A673 (cell line): ENCODE results near the gene THSD7B.

ENCODE experiments used
- EZH2 ChIP-seq: fragments of 200-600 bp; sonication (generic); IDR thresholded peaks from 2 replicates; pipeline ENCODE4 v1.6.1; 2017; ENCODE audit warnings: borderline replicate concordance, low read depth, mild to moderate bottlenecking, mixed read lengths, antibody characterized with exemption, low read length; ENCODE audit not compliant: poor library complexity, severe bottlenecking
- TF ChIP-seq, protein P1 (sequence below): fragments of 300-800, 200-600 bp; sonication (generic); conservative IDR thresholded peaks from 2 replicates; pipeline ENCODE4 v1.5.1; 2017; ENCODE audit warnings: low read depth, mild to moderate bottlenecking, antibody characterized with exemption, low read length, moderate library complexity, mixed read lengths

DNA sequence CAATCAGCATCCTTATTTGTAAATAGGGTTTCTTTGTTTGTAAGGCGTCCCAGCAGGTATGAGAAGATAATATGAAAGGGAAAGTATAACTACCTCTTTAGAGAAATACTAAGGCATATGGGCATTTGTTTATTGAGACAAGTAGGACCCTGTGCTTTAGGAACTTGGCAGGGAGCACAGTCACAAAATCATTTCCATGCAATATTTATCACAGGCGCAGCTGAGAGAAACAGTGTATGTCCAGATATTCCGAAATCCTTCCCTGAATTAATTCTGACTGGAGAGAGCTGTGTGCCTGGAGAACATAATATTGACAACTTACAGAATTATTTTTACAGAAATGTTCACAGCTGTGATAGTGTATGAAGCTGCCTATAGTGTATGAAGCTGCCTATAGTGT is 416.7 kb downstream of the THSD7B start:
- TF ChIP-seq, protein P1, sequence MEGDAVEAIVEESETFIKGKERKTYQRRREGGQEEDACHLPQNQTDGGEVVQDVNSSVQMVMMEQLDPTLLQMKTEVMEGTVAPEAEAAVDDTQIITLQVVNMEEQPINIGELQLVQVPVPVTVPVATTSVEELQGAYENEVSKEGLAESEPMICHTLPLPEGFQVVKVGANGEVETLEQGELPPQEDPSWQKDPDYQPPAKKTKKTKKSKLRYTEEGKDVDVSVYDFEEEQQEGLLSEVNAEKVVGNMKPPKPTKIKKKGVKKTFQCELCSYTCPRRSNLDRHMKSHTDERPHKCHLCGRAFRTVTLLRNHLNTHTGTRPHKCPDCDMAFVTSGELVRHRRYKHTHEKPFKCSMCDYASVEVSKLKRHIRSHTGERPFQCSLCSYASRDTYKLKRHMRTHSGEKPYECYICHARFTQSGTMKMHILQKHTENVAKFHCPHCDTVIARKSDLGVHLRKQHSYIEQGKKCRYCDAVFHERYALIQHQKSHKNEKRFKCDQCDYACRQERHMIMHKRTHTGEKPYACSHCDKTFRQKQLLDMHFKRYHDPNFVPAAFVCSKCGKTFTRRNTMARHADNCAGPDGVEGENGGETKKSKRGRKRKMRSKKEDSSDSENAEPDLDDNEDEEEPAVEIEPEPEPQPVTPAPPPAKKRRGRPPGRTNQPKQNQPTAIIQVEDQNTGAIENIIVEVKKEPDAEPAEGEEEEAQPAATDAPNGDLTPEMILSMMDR, result no peak
- no peak for TF ChIP-seq EZH2
